HFF-Myc (cell line): ENCODE results near the gene SPECC1.
A peak's percentile ranks its signal among the peaks of the same experiment; 100 is the strongest.
"Not testable (repeated sequence)": the region's sequence is repeated elsewhere in the genome, so short reads cannot be mapped to it uniquely, and the experiment has no call there.

Experiments used
- DNase-seq: peaks from one replicate; pipeline ENCODE4 v3.0.0-alpha.2; 2011; ENCODE audit warnings: low read depth; ENCODE audit errors: extremely low read depth
- H3K4me3 ChIP-seq: replicated peaks from 2 replicates; pipeline ENCODE4 v1.5.1; 2011; ENCODE audit warnings: low read depth, mild to moderate bottlenecking, control low read depth, low read length
- CTCF ChIP-seq: IDR thresholded peaks from 2 replicates; pipeline ENCODE4 v1.5.1; 2012; ENCODE audit warnings: mild to moderate bottlenecking, low read depth, low read length, control low read depth; ENCODE audit errors: missing control alignments

SPECC1 gene

GRCh38 chr17:20187049-20187448 lies 177.9 kb downstream of the SPECC1 start:
- no peak for DNase-seq
- H3K4me3 ChIP-seq: no peak overlapping the region
- TF ChIP-seq CTCF: no peak

GRCh38 chr17:20189302-20189701 lies 180.1 kb downstream of the SPECC1 start:
- no peak overlapping the region for H3K4me3 ChIP-seq
- DNase-seq: no peak
- no peak for TF ChIP-seq CTCF

GRCh38 chr17:20189979-20190378 lies 180.8 kb downstream of the SPECC1 start:
- no peak for DNase-seq
- no peak overlapping the region for H3K4me3 ChIP-seq
- no peak for TF ChIP-seq CTCF

- H3K4me3 ChIP-seq: no peak overlapping the region
- DNase-seq: no peak
- no peak for TF ChIP-seq CTCF
Observed at GRCh38 chr17:20190605-20191004, 181.4 kb downstream of the SPECC1 start.

- H3K4me3 ChIP-seq: no peak overlapping the region
- DNase-seq: peak; percentile 89
- no peak for TF ChIP-seq CTCF
Observed at GRCh38 chr17:20191056-20191455, 181.9 kb downstream of the SPECC1 start.

- not testable (repeated sequence) for H3K4me3 ChIP-seq
Observed at GRCh38 chr17:20196286-20196685, 187.1 kb downstream of the SPECC1 start.

GRCh38 chr17:20197272-20197926 lies 188.2 kb downstream of the SPECC1 start:
- no peak for TF ChIP-seq CTCF
- H3K4me3 ChIP-seq: no peak overlapping the region
- DNase-seq: no peak

More at GRCh38 chr17:20196286-20196685, 187.1 kb downstream of the SPECC1 start:
- DNase-seq: not testable (repeated sequence)
